Left ventricle myocardium inferior (tissue), 1 donor: ENCODE data around the gene NPHP1. TPM values are rescaled to one million over a fixed set of nuclear protein-coding genes. Genes with fewer than 3 reads are reported as not detected.
"Not testable (repeated sequence)": the region's sequence is repeated elsewhere in the genome, so short reads cannot be mapped to it uniquely, and the experiment has no call there.

Experiments used
- DNase-seq: peaks from one replicate; pipeline ENCODE4 v3.0.0-alpha.2; 2020
- H3K27ac ChIP-seq: fragments of 200-600 bp; replicated peaks from 2 replicates; pipeline ENCODE4 v1.8.0; 2021
- H3K27me3 ChIP-seq: fragments of 200-600 bp; 2 replicates; pipeline ENCODE4 v1.8.0; 2021; ENCODE audit warnings: low read depth
- H3K36me3 ChIP-seq: fragments of 200-600 bp; 2 replicates; pipeline ENCODE4 v1.8.0; 2021
- H3K4me1 ChIP-seq: fragments of 200-600 bp; 2 replicates; pipeline ENCODE4 v1.8.0; 2021
- H3K4me3 ChIP-seq: fragments of 200-600 bp; 2 replicates; pipeline ENCODE4 v1.8.0; 2021; ENCODE audit warnings: mild to moderate bottlenecking, moderate library complexity
- H3K9me3 ChIP-seq: fragments of 200-600 bp; replicated peaks from 2 replicates; pipeline ENCODE4 v1.8.0; 2021
- CTCF ChIP-seq: fragments of 200-600 bp; IDR thresholded peaks from 2 replicates; pipeline ENCODE4 v1.8.0; 2021; ENCODE audit warnings: antibody characterized with exemption, mild to moderate bottlenecking, borderline replicate concordance
- intact Hi-C: fragments of 100-400 bp; cut with micrococcal nuclease; formaldehyde crosslinking; loops from one replicate; pipeline ENCODE4 v1.11.0; 2022
- total RNA-seq: library from RNA; stranded (reverse); fragmentation: NEBNext Ultra II Directional; extraction: Animal tissue kit (Norgen Biotek cat#: 25700); gene quantifications from one replicate; pipeline ENCODE4 v1.2.1, GENCODE V29; 2021
- donor health status: DM: no; HTN: yes; CAD: no; lungs with severe emphysema.

NPHP1 gene
- total RNA-seq, 1 donor from 2014 or later = 5.4 TPM

- H3K27me3 ChIP-seq = no peaks in the 10 kb centered on the region
- intact Hi-C loops = no loop called here
- H3K36me3 ChIP-seq = no peaks in the 10 kb centered on the region
- peak overlapping the region; percentile 33 for H3K27ac ChIP-seq
- no peak overlapping the region for H3K4me3 ChIP-seq
- peaks cover 13% of the 10 kb centered on the region for H3K4me1 ChIP-seq
- no peaks in the 10 kb centered on the region for H3K9me3 ChIP-seq
- DNase-seq = no peak
- TF ChIP-seq CTCF = no peak
These were observed 34.7 kb downstream of the NPHP1 start for GRCh38 chr2:110170102-110170501.

GRCh38 chr2:110167326-110168000 lies 37.4 kb downstream of the NPHP1 start:
- intact Hi-C loops = no loop called here
- H3K27ac ChIP-seq = no peak overlapping the region
- no peaks in the 10 kb centered on the region for H3K27me3 ChIP-seq
- peaks cover 3% of the 10 kb centered on the region for H3K36me3 ChIP-seq
- no peaks in the 10 kb centered on the region for H3K9me3 ChIP-seq
- peaks cover 13% of the 10 kb centered on the region for H3K4me1 ChIP-seq
- DNase-seq = no peak
- no peak for TF ChIP-seq CTCF
- H3K4me3 ChIP-seq = no peak overlapping the region

GRCh38 chr2:110166266-110166665 lies 38.5 kb downstream of the NPHP1 start:
- DNase-seq = no peak
- TF ChIP-seq CTCF = no peak
- Histone ChIP-seq H3K36me3 (peaks cover 3% of the 10 kb centered on the region), H3K9me3 (no peaks in the 10 kb centered on the region), H3K4me1 (peaks cover 13% of the 10 kb centered on the region), H3K27ac (no peak overlapping the region), H3K27me3 (no peaks in the 10 kb centered on the region), H3K4me3 (no peak overlapping the region)
- intact Hi-C loops = no loop called here

DNA sequence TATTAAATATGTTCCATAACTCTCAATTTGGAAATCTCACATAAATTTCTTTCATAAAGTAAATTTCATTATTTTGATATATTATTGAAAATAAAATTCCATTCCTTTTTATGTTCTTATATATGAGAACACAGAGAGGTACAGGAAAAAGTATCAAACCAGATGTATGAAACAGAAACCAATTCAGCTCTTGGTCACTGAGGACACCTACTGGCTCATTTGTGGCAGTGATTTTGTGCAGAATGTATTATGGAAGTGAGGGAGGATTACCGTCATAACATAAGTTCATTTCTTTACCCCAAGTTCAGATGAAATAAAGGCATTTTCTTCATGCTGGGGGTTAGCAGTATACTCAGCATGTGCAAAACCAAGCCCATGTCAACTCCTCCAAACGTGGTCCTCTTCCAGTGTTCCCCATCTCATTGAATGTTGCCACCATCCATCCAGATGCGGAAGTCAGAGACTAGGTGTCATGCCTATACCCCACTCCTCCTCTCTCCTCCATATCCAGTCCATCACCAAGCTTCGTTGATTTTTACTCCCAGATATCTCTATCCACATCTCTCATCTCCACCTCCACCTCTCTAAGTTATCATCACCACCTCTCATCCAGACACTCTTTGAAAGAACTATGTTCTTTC lies 47.5 kb downstream of the NPHP1 start:
- no peaks in the 10 kb centered on the region for H3K27me3 ChIP-seq
- DNase-seq = no peak
- H3K36me3 ChIP-seq = peaks cover 7% of the 10 kb centered on the region
- TF ChIP-seq CTCF = peak; percentile 88
- intact Hi-C loops = no loop called here
- no peak overlapping the region for H3K4me3 ChIP-seq
- peak overlapping the region; percentile 51 for H3K27ac ChIP-seq
- H3K9me3 ChIP-seq = peaks cover 11% of the 10 kb centered on the region
- peaks cover 3% of the 10 kb centered on the region for H3K4me1 ChIP-seq

- H3K27me3 ChIP-seq, H3K4me1 ChIP-seq, intact Hi-C loops, DNase-seq, H3K36me3 ChIP-seq, H3K4me3 ChIP-seq, H3K27ac ChIP-seq: not testable (repeated sequence)
- H3K9me3 ChIP-seq = peaks cover 11% of the 10 kb centered on the region
These were observed 50.0 kb downstream of the NPHP1 start for GRCh38 chr2:110154828-110155227.

- H3K36me3 ChIP-seq, intact Hi-C loops: not testable (repeated sequence)
These were observed 50.6 kb downstream of the NPHP1 start for GRCh38 chr2:110154188-110154587.

More at GRCh38 chr2:110154188-110154587, 50.6 kb downstream of the NPHP1 start:
- peaks cover 11% of the 10 kb centered on the region for H3K9me3 ChIP-seq
- H3K27ac ChIP-seq, DNase-seq, H3K4me1 ChIP-seq, H3K27me3 ChIP-seq, H3K4me3 ChIP-seq: not testable (repeated sequence)
